ENCODE measurements around the gene ZNF747. TPM values are rescaled to one million over a fixed set of nuclear protein-coding genes. Genes with fewer than 3 reads are reported as not detected.

ZNF747 gene
- total RNA-seq, 1 donor from 2014 or later = 9.9 TPM

DNA sequence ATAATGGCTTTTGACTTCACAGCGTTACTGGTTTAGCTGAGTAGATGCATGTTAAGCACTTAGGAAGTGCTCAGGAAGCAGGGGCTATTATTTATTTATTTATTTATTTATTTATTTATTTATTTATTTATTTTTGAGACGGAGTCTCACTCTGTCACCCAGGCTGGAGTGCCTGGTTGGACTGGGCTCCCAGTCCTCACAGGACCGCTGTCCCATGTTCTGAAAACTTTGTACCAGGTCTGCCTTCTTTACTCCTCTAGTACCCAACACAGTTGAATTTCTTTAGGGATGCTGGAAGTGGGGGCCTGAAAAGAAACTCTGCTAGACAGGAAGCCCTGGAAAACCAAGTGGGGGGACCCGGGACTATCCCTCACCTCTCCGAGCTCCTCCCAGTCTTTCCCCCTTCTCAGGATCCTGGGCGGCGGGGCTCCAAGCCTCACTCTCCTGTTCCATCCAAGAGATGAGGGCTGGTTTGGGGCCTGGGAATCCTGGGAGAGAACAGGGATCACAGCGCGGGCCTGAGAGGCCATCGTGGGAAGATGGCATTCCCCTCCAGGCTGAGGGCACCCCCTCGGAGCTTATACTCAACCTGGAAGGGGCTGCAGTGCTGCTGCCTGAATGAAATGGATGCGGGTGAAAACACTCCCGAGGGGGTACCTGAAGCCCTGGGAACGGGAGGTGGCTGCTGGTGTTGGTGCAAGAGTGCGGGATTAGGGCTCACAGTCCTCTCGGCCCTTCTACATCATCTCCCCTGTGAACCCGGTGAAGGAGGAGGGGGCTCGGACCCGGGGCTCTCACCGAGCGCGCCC is 36.2 kb upstream of the ZNF747 start:
- DNase-seq (ENCODE audit: low read depth) = no peak
- TF ChIP-seq, protein P1, sequence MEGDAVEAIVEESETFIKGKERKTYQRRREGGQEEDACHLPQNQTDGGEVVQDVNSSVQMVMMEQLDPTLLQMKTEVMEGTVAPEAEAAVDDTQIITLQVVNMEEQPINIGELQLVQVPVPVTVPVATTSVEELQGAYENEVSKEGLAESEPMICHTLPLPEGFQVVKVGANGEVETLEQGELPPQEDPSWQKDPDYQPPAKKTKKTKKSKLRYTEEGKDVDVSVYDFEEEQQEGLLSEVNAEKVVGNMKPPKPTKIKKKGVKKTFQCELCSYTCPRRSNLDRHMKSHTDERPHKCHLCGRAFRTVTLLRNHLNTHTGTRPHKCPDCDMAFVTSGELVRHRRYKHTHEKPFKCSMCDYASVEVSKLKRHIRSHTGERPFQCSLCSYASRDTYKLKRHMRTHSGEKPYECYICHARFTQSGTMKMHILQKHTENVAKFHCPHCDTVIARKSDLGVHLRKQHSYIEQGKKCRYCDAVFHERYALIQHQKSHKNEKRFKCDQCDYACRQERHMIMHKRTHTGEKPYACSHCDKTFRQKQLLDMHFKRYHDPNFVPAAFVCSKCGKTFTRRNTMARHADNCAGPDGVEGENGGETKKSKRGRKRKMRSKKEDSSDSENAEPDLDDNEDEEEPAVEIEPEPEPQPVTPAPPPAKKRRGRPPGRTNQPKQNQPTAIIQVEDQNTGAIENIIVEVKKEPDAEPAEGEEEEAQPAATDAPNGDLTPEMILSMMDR (IDR thresholded peaks at IDR 0.05; ENCODE audit: insufficient read depth, low read length, poor library complexity, severe bottlenecking) = no peak
- Histone ChIP-seq H3K27me3 (ENCODE audit: control insufficient read depth, insufficient read depth, low read length) (no peaks in the 10 kb centered on the region), H3K4me3 (ENCODE audit: low read depth, low read length) (peak overlapping the region; percentile 64), H3K36me3 (ENCODE audit: control insufficient read depth, insufficient read depth, low read length) (no peaks in the 10 kb centered on the region)

DNA sequence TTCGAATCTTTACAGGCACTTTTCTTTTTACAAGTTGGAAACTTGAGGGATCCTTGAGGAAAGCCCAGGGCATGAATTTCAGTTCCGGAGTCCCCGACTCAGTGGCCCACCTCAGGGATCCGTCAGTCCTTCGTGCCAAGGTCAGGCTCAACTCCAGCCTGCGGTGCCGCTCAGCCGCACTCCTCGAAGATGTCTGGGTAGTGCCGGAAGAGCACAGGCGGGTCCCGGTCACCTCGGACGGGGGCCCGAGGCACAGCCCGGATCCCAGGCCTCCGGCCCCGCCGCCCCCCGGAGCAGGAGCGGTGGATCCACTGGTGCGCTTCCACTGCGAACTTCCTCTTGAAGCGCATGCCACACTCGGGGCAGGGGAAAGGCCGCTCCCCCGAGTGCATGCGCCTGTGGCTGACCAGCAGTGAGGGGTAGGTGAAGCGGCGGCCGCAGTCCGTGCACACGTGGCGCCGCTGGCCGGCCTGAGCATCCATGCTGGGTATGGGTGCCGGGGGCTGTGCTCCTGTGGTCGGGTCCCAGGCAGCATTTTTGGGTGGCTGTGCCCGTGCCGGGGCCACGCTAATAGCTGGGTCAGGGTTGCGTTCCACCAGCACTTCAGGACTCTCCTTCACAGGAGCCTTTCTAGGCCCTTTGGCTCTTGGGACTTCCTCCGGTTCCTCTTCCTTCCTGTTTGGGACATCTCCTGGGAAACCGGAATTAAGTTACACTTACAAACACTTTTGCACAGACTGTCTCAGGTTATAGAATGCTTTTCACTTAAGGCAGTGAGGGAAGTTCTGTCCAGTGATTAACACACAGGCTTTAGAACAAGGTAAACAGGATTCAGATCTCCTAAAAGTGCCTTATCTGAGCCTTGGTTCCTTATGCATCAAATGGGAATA is 35.3 kb upstream of the ZNF747 start:
- Histone ChIP-seq H3K4me3 (ENCODE audit: low read depth, low read length) (no peak overlapping the region), H3K36me3 (ENCODE audit: control insufficient read depth, insufficient read depth, low read length) (no peaks in the 10 kb centered on the region), H3K27me3 (ENCODE audit: control insufficient read depth, insufficient read depth, low read length) (no peaks in the 10 kb centered on the region)
- TF ChIP-seq, protein P1 (IDR thresholded peaks at IDR 0.05; ENCODE audit: insufficient read depth, low read length, poor library complexity, severe bottlenecking) = no peak
- DNase-seq (ENCODE audit: low read depth) = no peak

DNA sequence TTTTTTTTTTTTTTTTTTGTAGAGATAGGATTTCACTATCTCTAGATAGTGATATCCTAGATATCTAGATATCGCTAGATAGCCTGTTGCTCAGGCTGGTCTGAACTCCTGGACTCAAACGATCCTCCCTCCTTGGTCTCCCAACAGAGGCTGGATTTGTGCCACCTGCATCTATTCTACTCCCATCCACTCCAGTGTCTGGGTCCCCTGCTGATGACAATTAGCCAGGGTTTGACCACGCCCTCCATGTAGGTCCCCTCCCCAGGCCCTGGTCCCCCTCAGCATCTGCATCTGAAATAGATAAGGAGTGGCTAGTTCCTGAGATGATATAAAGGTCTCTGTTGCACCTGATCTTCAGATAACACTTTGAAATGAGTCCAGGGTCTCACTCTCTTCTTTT is 34.6 kb upstream of the ZNF747 start:
- no peak overlapping the region for H3K4me3 ChIP-seq (ENCODE audit: low read depth, low read length)
- TF ChIP-seq, protein P1 (IDR thresholded peaks at IDR 0.05; ENCODE audit: insufficient read depth, low read length, poor library complexity, severe bottlenecking) = no peak
- no peaks in the 10 kb centered on the region for H3K36me3 ChIP-seq (ENCODE audit: control insufficient read depth, insufficient read depth, low read length)
- no peaks in the 10 kb centered on the region for H3K27me3 ChIP-seq (ENCODE audit: control insufficient read depth, insufficient read depth, low read length)
- no peak for DNase-seq (ENCODE audit: low read depth)

DNA sequence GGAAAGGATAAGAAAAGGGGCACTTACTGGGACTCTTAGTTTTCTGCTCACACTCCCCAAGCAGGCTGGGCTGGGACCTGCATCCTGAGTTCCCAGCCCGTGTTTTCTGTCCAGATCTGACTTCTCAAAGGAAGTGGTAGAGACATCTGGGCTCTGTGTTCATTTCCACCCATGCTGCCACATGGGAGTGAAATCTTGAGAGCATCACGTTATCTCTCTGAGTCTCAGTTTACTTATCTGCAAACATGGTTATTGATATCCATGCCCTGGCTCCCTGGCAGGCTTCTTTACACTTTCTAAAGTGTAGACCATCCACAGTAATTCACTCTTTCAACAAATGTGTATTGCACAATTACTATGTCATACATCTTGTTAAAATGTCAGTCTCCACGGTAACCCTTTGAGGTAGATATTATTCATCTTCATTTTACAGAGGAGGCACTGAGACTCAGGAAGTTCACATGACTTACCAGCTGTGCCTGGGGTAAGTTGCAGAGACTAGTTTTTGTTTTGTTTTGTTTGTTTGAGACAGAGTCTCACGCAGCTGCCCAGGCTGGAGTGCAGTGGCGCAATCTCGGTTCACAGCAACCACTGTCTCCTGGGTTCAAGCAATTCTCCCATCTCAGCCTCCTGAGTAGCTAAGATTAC is 33.5 kb upstream of the ZNF747 start:
- no peak overlapping the region for H3K4me3 ChIP-seq (ENCODE audit: low read depth, low read length)
- TF ChIP-seq, protein P1 (IDR thresholded peaks at IDR 0.05; ENCODE audit: insufficient read depth, low read length, poor library complexity, severe bottlenecking) = no peak
- peak; percentile 34 for DNase-seq (ENCODE audit: low read depth)
- no peaks in the 10 kb centered on the region for H3K27me3 ChIP-seq (ENCODE audit: control insufficient read depth, insufficient read depth, low read length)
- no peaks in the 10 kb centered on the region for H3K36me3 ChIP-seq (ENCODE audit: control insufficient read depth, insufficient read depth, low read length)

DNA sequence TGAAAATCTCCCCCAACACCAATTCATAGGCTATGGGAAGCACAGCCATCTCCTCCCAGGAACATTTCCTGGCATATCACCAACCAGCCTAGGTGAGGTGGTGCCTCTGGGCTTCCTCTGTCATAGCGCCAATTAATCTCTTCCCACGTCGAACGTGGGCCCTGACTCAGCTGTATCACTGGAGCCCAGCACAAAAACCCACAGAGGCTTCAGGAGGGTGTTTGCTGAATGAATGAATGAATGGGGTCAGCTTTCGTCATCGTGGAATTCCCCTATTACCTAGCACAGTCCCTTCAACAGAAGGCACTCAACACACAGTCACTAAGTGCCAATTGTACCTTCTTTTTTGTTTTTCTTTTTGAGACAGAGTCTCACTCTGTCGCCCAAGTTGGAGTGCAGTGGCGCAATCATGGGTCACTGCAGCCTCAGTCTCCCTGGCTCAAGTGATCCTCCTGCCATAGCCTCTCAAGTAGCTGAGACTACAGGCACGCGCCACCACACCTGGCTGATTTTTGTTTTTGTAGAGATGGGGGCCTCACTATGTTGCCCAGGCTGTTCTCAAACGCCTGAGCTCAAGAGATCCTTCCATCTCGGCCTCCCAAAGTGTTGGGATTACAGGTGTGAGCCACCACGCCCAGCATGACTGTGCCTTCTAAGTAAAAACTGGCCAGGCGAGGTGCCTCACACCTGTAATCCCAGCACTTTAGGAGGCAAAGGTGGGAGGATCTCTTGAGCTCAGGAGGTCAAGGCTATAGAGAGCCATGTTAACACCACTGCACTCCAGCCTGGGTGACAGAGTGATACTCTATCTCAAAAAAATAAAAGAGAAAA is 32.7 kb upstream of the ZNF747 start:
- TF ChIP-seq, protein P1 (IDR thresholded peaks at IDR 0.05; ENCODE audit: insufficient read depth, low read length, poor library complexity, severe bottlenecking) = no peak
- H3K27me3 ChIP-seq (ENCODE audit: control insufficient read depth, insufficient read depth, low read length) = no peaks in the 10 kb centered on the region
- DNase-seq (ENCODE audit: low read depth) = no peak
- no peak overlapping the region for H3K4me3 ChIP-seq (ENCODE audit: low read depth, low read length)
- no peaks in the 10 kb centered on the region for H3K36me3 ChIP-seq (ENCODE audit: control insufficient read depth, insufficient read depth, low read length)
